Activated B cell treated with CpG ODN at 0.5 μM for 24 hours (primary cell): ENCODE measurements around the gene PMEPA1. TPM values are rescaled to one million over a fixed set of nuclear protein-coding genes. Genes with fewer than 3 reads are reported as not detected.

Source experiments
- ATAC-seq: fragments of 200-7000 bp; cut with Tn5 transposase; one replicate; pipeline ENCODE4 v1.10.0; 2021; ENCODE audit warnings: low read depth, mild to moderate bottlenecking, moderate library complexity
- CTCF ChIA-PET: fragments of 350-600 bp; sonication (Branson Sonifier 250); formaldehyde crosslinking; loops from one replicate; lab custom pipeline; 2021; ENCODE audit warnings: antibody characterized with exemption; lab: Charles Lee
- POLR2A ChIA-PET: fragments of 350-600 bp; sonication (Branson Sonifier 250); formaldehyde crosslinking; loops from one replicate; lab custom pipeline; 2021; ENCODE audit warnings: antibody characterized with exemption; lab: Charles Lee
- DNase-seq: peaks from one replicate; pipeline ENCODE4 v3.0.0; 2022
- H3K27ac Mint-ChIP-seq: one replicate; pipeline ENCODE4 v1.8.0; 2020; ENCODE audit warnings: mixed read lengths
- H3K27me3 Mint-ChIP-seq: one replicate; pipeline ENCODE4 v1.8.0; 2021; ENCODE audit warnings: mixed read lengths
- H3K36me3 Mint-ChIP-seq: one replicate; pipeline ENCODE4 v1.8.0; 2021; ENCODE audit warnings: low read depth, mixed read lengths
- H3K4me1 Mint-ChIP-seq: one replicate; pipeline ENCODE4 v1.8.0; 2021; ENCODE audit warnings: mixed read lengths
- H3K4me3 Mint-ChIP-seq: one replicate; pipeline ENCODE4 v1.8.0; 2020; ENCODE audit warnings: mild to moderate bottlenecking, mixed read lengths
- H3K9me3 Mint-ChIP-seq: one replicate; pipeline ENCODE4 v1.8.0; 2020; ENCODE audit warnings: mixed read lengths
- CTCF ChIP-seq: fragments of 200-600 bp; IDR thresholded peaks from one replicate; pipeline ENCODE4 v1.8.0; 2022; ENCODE audit warnings: antibody characterized with exemption, mild to moderate bottlenecking
- intact Hi-C: fragments of 100-400 bp; cut with micrococcal nuclease; formaldehyde crosslinking; loops from one replicate; pipeline ENCODE4 v1.15.1; 2024
- total RNA-seq: library from RNA; stranded (reverse); gene quantifications from 2 replicates; pipeline ENCODE4 v1.2.3, GENCODE V29; 2022

The PMEPA1 gene
- total RNA-seq, 1 donor from 2014 or later, result 34.8 TPM

DNA sequence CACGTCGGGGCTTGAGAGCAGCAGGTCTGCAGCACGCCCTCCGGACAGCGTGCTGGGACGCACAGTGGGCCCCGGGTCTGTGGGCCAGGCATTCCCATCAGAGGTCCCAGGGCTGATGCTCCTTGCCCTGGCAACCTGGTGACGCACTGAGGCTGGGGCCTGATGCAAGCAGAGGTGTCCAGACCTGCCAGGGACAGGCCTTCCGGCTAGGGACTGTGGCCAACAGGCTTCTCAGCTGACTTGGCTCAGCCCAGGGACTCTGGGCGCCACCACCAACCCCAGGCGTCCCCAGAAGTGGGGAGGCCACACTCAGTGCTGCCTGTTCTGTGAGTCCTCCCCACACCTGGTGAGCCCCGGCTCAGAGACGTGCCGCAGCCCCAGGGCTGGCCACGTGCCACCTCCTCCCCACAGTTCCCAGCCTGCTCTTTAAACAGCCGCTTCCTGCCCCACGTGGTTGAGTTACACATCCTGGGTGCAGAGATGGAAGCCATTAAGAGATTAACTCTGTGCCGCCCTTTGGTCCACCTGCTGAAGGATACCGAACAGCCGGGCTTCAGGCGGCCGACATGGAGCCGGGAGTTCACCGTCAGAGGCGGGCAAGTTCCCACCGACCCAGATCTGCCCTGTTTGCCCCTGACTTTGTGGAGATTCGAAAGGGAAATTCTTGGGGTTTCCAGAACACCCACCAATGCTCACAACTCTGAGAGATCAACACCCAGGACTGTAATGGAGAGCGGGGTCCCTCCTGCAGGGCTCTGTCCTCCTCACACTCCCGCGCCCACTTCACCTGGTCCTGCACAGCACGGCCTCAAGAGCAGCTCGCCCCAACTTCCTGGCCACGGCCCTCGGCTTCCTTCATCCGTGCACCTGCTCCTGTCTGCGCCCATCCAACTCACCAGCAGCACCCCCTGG lies 52.0 kb downstream of the PMEPA1 start:
- Mint-ChIP-seq H3K4me3 (no peak overlapping the region), H3K4me1 (peaks cover 40% of the 10 kb centered on the region), H3K36me3 (peaks cover 50% of the 10 kb centered on the region), H3K27ac (peak overlapping the region; percentile 46), H3K27me3 (no peaks in the 10 kb centered on the region), H3K9me3 (no peaks in the 10 kb centered on the region)
- CTCF ChIA-PET, result no interaction called here
- TF ChIP-seq CTCF, result no peak
- DNase-seq, result no peak
- peak; percentile 18 for ATAC-seq
- POLR2A ChIA-PET, result interaction anchor here (0.6 kb wide), 1 partner anchor 522 kb away, joined by 3 read pairs; no protein-coding TSS in a partner anchor
- intact Hi-C loops, result no loop called here

DNA sequence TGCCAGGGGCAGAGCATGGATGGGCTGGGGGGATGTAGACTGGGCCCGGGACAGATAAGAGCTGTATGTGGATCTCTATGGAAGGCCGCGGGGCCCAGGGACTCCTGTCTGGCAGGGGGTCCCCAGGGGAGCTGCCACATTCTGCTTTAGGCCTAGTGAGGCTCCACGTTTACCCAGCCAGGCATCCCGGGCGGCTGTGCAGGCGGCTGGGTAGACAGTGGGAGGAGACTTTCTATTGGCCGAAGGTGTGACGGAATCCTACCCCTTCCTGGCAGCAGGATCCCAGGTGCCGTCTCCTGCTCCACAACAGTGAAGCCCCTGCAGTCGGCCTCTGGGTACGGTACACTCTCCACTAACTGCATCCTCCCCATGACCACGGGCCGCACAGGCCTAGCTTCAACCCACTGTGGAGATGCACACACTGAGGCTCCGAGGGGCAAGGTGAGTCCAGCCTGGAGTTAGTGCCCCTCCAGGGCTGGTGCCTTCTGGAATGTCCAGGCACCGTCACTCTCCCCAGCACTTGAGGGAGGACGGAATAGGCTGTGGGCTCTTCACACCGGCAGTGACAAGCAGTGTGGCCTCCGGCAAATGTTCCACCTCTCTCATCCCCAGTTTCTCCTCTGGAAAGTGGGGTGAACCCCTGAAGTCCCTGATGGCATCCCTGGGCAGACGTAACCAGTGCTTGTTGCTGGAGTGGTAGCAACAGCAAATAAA lies 52.8 kb downstream of the PMEPA1 start:
- Mint-ChIP-seq H3K36me3 (peaks cover 54% of the 10 kb centered on the region), H3K9me3 (no peaks in the 10 kb centered on the region), H3K27ac (no peak overlapping the region), H3K27me3 (no peaks in the 10 kb centered on the region), H3K4me3 (no peak overlapping the region), H3K4me1 (peaks cover 39% of the 10 kb centered on the region)
- CTCF ChIA-PET, result no interaction called here
- DNase-seq (no peak), ATAC-seq (no peak)
- TF ChIP-seq CTCF, result no peak
- intact Hi-C loops, result no loop called here
- POLR2A ChIA-PET, result interaction anchor here (0.6 kb wide), 1 partner anchor 523 kb away, joined by 3 read pairs; no protein-coding TSS in a partner anchor

DNA sequence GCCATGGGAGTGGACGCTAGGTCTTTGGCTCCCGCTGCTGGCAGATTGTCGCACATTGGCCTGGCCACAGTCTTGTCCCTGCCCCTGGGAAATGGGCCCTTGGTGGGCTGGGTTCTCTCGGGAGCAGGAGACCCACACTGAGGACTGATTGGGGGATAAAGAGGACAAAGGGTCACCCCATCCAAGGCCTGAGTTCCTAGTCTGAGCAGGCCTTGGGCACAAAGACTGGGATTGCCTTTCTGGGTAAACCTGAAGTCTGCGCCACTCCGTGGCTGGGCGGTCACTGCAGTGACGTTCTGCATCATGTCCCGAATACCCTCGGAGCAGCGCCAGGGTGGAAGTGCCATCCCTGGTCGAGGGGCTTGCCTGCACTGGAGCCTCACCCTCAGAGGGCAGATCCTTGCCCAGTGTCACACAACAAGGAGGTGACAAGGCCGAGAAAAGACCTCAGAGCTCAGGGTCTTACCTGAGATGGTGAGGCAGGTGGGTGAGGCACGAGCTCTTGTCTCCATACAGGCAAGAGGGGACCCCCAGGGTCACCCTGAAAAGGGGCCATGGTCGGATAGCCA lies 53.5 kb downstream of the PMEPA1 start:
- DNase-seq, result no peak
- peaks cover 34% of the 10 kb centered on the region for H3K4me1 Mint-ChIP-seq
- ChIA-PET CTCF (interaction anchor here (0.9 to 1.6 kb wide), 4 partner anchors 23 to 171 kb away, joined by 3 to 4 read pairs (median 4); no protein-coding TSS in a partner anchor), POLR2A (no interaction called here)
- H3K27me3 Mint-ChIP-seq, result no peaks in the 10 kb centered on the region
- H3K9me3 Mint-ChIP-seq, result no peaks in the 10 kb centered on the region
- no peak overlapping the region for H3K27ac Mint-ChIP-seq
- intact Hi-C loops, result no loop called here
- TF ChIP-seq CTCF, result no peak
- no peak for ATAC-seq
- peaks cover 57% of the 10 kb centered on the region for H3K36me3 Mint-ChIP-seq
- H3K4me3 Mint-ChIP-seq, result no peak overlapping the region

GRCh38 chr20:57655809-57656155 lies 54.0 kb downstream of the PMEPA1 start:
- peaks cover 63% of the 10 kb centered on the region for H3K36me3 Mint-ChIP-seq
- ATAC-seq (no peak), DNase-seq (no peak)
- intact Hi-C loops, result loop anchor here (2.0 kb wide), 2 partner anchors 55 to 63 kb away; partner anchors contain the start of gene PMEPA1
- no peak for TF ChIP-seq CTCF
- no peaks in the 10 kb centered on the region for H3K9me3 Mint-ChIP-seq
- H3K27me3 Mint-ChIP-seq, result no peaks in the 10 kb centered on the region
- ChIA-PET CTCF (interaction anchor here (0.9 to 3.5 kb wide), 6 partner anchors 23 to 431 kb away, joined by 3 to 38 read pairs (median 4); no protein-coding TSS in a partner anchor), POLR2A (no interaction called here)
- no peak overlapping the region for H3K27ac Mint-ChIP-seq
- H3K4me3 Mint-ChIP-seq, result no peak overlapping the region
- peaks cover 32% of the 10 kb centered on the region for H3K4me1 Mint-ChIP-seq
